Aorta (tissue), 5 donors: ENCODE data around the gene TMEM123. TPM values are rescaled to one million over a fixed set of nuclear protein-coding genes. Genes with fewer than 3 reads are reported as not detected.
"Not testable (repeated sequence)": the region's sequence is repeated elsewhere in the genome, so short reads cannot be mapped to it uniquely, and the experiment has no call there.

Source experiments
- ATAC-seq: fragments of 200-7000 bp; cut with Tn5 transposase; one replicate; pipeline ENCODE4 v1.9.1; 2022; ENCODE audit warnings: moderate library complexity; ENCODE audit not compliant: low FRiP score
- DNase-seq, 2 donors: peaks; one replicate each; pipeline ENCODE4 v3.0.0-alpha.2; 2020
- H3K27ac ChIP-seq, 2 donors: one replicate each; pipeline ENCODE4 v1.5.1; 2013; ENCODE audit warnings: low read length in 2 of 2, mild to moderate bottlenecking in 2 of 2, moderate library complexity in 2 of 2, control low read depth in 1 of 2, inconsistent platforms in 1 of 2, low read depth in 1 of 2
- H3K27me3 ChIP-seq, 2 donors: one replicate each; pipeline ENCODE4 v1.6.1; 2013; ENCODE audit warnings: control low read depth in 1 of 2, low read length in 1 of 2, mild to moderate bottlenecking in 1 of 2, moderate library complexity in 1 of 2; ENCODE audit not compliant: insufficient read depth in 2 of 2, control insufficient read depth in 1 of 2
- H3K36me3 ChIP-seq, 2 donors: one replicate each; pipeline ENCODE4 v1.6.1; 2013; ENCODE audit warnings: control low read depth in 1 of 2, low read length in 1 of 2, mild to moderate bottlenecking in 1 of 2; ENCODE audit not compliant: insufficient read depth in 2 of 2, control insufficient read depth in 1 of 2
- H3K4me1 ChIP-seq, 2 donors: one replicate each; pipeline ENCODE4 v1.6.1; 2013; ENCODE audit warnings: low read length in 2 of 2, control low read depth in 1 of 2, mild to moderate bottlenecking in 1 of 2, moderate library complexity in 1 of 2; ENCODE audit not compliant: insufficient read depth in 2 of 2, control insufficient read depth in 1 of 2
- H3K4me3 ChIP-seq, 2 donors: one replicate each; pipeline ENCODE4 v1.5.1; 2013; ENCODE audit warnings: low read length in 2 of 2, control low read depth in 1 of 2, mild to moderate bottlenecking in 1 of 2
- H3K9me3 ChIP-seq: one replicate; pipeline ENCODE4 v1.6.1; 2013; ENCODE audit warnings: mild to moderate bottlenecking, low read length; ENCODE audit not compliant: control insufficient read depth
- WGBS, 2 donors: extraction: QIAGEN DNeasy Blood & Tissue Kit; methylation state at CpG; one replicate each; pipeline ENCODE4 v1.1.7; 2013; 5-methylcytosine and 5-hydroxymethylcytosine counted together
- intact Hi-C, 2 donors: fragments of 100-400 bp; cut with DNase I; formaldehyde crosslinking; loops; one replicate each; pipeline versions ENCODE4 v1.14.2 to v1.15.0; 2022
- polyA plus RNA-seq, 2 donors: library from polyadenylated mRNA; stranded (reverse); fragments of 200-250 nt; gene quantifications; one replicate each; pipeline ENCODE4 v1.2.3, GENCODE V29; 2013
- total RNA-seq, 2 donors: library from RNA; stranded (reverse); fragmentation: NEBNext Ultra II Directional; extraction: Animal tissue kit (Norgen Biotek cat#: 25700); gene quantifications; one replicate each; pipeline ENCODE4 v1.2.1, GENCODE V29; 2021
- donor health status: healthy with polysubstance abuse.
- donor health status: Bipolar disorder and iron deficiency.
- donor health status: DM: no; HTN: no; CAD: no.
- donor health status: DM: no; HTN: no; CAD: no.
- donor health status: DM: yes; HTN: yes; CAD: no.

TMEM123 gene
- total and polyA plus RNA-seq, 4 donors, result 42.1 to 116 (median 79.2) TPM

GRCh38 chr11:102447941-102448868 lies 4.4 kb downstream of the TMEM123 start:
- WGBS, 2 donors, result 88% methylated on average over 2 of the region's 2 CpGs
- H3K9me3 ChIP-seq, result no peaks in the 10 kb centered on the region
- no peak for DNase-seq
- H3K27me3 ChIP-seq, result no peaks in the 10 kb centered on the region
- no peak for ATAC-seq
- intact Hi-C loops, result no loop called here
- H3K36me3 ChIP-seq, result no peaks in the 10 kb centered on the region
- no peaks in the 10 kb centered on the region for H3K4me1 ChIP-seq
- H3K27ac ChIP-seq, result no peak overlapping the region
- H3K4me3 ChIP-seq, result no peak overlapping the region

DNA sequence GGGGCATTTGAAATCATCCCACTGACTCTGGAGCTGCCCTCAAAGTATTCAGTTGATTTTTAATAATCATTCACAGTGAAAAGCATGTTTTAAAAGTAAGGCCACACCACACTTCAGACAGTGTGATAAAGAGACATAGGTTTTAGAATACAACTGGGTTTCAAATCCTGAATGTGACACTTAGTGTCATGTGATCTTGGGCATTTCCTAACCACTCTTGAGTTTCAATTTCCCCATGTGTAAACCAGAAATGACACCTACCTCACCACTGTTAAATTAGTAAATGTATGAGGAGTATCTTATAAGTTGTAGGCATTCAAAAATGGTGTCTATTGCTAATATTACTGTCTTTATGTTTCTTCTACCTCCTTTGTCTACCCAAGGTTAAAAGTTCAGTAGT lies 5.4 kb downstream of the TMEM123 start:
- ATAC-seq (no peak), DNase-seq (no peak)
- no peak overlapping the region for H3K27ac ChIP-seq
- no peaks in the 10 kb centered on the region for H3K9me3 ChIP-seq
- H3K4me3 ChIP-seq, result no peak overlapping the region
- H3K36me3 ChIP-seq, result no peaks in the 10 kb centered on the region
- H3K27me3 ChIP-seq, result no peaks in the 10 kb centered on the region
- H3K4me1 ChIP-seq, result no peaks in the 10 kb centered on the region
- intact Hi-C loops, result no loop called here

DNA sequence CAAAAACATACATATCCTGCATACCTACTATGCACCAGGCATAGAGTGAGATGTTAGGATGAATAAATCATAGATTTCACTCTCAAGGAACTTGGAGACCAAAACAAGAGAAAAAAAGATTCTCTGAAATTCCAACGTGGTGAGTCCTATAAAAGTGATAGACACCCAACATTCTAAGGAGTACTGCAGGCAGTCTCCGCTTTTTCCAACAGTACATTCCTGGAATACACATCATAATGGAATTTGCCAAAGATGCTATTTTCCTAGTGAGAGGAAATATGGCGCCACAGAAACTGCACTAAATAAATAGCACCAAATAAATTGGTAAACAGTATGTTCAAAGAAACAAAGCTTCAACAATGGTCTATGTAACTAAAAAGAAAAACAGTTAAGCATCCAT lies 6.0 kb downstream of the TMEM123 start:
- no peaks in the 10 kb centered on the region for H3K27me3 ChIP-seq
- intact Hi-C loops, result no loop called here
- no peaks in the 10 kb centered on the region for H3K4me1 ChIP-seq
- 49 to 58% methylated on average over 3 of the region's 3 CpGs for WGBS, 2 donors
- no peak overlapping the region for H3K27ac ChIP-seq
- no peaks in the 10 kb centered on the region for H3K9me3 ChIP-seq
- H3K36me3 ChIP-seq, result no peaks in the 10 kb centered on the region
- H3K4me3 ChIP-seq, result no peak overlapping the region
- DNase-seq, result no peak
- ATAC-seq, result no peak

DNA sequence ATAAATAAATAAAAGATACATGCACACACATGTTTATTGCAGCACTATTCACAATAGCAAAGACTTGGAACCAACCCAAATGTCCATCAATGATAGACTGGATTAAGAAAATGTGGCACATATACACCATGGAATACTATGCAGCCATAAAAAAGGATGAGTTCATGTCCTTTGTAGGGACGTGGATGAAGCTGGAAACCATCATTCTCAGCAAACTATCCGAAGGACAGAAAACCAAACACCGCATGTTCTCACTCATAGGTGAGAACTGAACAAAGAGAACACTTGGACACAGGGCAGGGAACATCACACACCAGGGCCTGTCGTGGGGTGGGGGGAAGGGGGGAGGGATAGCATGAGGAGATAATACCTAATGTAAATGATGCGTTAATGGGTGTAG lies 7.9 kb downstream of the TMEM123 start:
- ATAC-seq, DNase-seq, H3K4me1 ChIP-seq, H3K36me3 ChIP-seq, H3K4me3 ChIP-seq, H3K27ac ChIP-seq, H3K27me3 ChIP-seq, intact Hi-C loops, H3K9me3 ChIP-seq: not testable (repeated sequence)
- WGBS, 2 donors, result 98 to 99% methylated on average over 5 of the region's 5 CpGs

DNA sequence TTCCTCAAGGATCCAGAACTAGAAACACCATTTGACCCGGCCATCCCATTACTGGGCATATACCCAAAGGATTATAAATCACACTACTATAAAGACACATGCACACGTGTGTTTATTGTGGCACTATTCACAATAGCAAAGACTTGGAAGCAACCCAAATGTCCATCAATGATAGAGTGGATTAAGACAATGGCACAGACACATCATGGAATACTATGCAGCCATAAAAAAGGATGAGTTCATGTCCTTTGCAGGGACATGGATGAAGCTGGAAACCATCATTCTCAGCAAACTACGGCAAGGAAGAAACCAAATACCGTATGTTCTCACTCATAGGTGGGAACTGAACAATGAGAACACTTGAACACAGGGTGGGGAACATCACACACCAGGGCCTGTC lies 8.4 kb downstream of the TMEM123 start:
- H3K27me3 ChIP-seq, H3K4me1 ChIP-seq, intact Hi-C loops, H3K9me3 ChIP-seq, H3K4me3 ChIP-seq, H3K36me3 ChIP-seq, H3K27ac ChIP-seq, DNase-seq, ATAC-seq: not testable (repeated sequence)
- 83 to 85% methylated on average over 4 of the region's 4 CpGs for WGBS, 2 donors

DNA sequence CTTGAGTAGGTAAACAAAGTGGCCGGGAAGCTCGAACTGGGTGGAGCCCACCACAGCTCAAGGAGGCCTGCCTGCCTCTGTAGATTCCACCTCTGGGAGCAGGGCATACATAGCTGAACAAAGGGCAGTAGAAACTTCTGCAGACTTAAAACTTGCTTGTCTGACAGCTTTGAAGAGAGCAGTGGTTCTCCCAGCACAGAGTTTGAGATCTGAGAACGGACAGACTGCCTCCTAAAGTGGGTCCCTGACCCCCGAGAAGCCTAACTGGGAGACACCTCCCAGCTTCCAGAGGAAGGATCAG lies 13.6 kb downstream of the TMEM123 start:
- H3K27me3 ChIP-seq, H3K27ac ChIP-seq, H3K9me3 ChIP-seq, DNase-seq, ATAC-seq, H3K4me1 ChIP-seq, H3K4me3 ChIP-seq, intact Hi-C loops, H3K36me3 ChIP-seq: not testable (repeated sequence)
- 60 to 65% methylated on average over 4 of the region's 4 CpGs for WGBS, 2 donors

GRCh38 chr11:102438311-102439062 lies 14.1 kb downstream of the TMEM123 start:
- no peaks in the 10 kb centered on the region for H3K4me1 ChIP-seq
- intact Hi-C loops, result no loop called here
- no peaks in the 10 kb centered on the region for H3K27me3 ChIP-seq
- no peaks in the 10 kb centered on the region for H3K36me3 ChIP-seq
- ATAC-seq (no peak), DNase-seq (peak in 1 of 2 donors; percentile 62)
- no peak overlapping the region for H3K27ac ChIP-seq
- whole genome bisulfite sequencing, 2 donors, result 85 to 87% methylated on average over 18 of the region's 18 CpGs
- no peaks in the 10 kb centered on the region for H3K9me3 ChIP-seq
- no peak overlapping the region for H3K4me3 ChIP-seq

DNA sequence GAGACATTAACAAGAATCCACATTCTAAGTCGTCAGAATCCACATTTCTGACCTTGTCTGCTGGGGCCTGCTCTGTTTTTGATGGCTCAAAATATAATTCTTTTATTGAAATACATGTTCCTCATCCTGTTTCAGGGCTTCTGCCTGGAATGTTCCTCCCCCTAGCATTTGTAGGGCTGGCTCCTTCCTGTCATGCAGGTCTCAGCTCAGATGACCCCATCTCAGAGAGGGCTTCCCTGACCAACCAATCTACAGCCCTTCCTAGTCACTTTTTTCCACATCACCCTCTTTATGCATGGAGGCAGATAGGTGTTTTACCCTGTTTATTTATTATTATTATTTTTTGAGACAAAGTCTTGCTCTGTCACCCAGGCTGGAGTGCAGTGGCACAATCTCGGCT lies 14.8 kb downstream of the TMEM123 start:
- Histone ChIP-seq H3K36me3 (no peaks in the 10 kb centered on the region), H3K4me1 (no peaks in the 10 kb centered on the region), H3K27me3 (no peaks in the 10 kb centered on the region), H3K27ac (no peak overlapping the region), H3K9me3 (no peaks in the 10 kb centered on the region), H3K4me3 (no peak overlapping the region)
- 50 to 60% methylated on average over 2 of the region's 2 CpGs for whole genome bisulfite sequencing, 2 donors
- DNase-seq (no peak), ATAC-seq (no peak)
- intact Hi-C loops, result no loop called here

DNA sequence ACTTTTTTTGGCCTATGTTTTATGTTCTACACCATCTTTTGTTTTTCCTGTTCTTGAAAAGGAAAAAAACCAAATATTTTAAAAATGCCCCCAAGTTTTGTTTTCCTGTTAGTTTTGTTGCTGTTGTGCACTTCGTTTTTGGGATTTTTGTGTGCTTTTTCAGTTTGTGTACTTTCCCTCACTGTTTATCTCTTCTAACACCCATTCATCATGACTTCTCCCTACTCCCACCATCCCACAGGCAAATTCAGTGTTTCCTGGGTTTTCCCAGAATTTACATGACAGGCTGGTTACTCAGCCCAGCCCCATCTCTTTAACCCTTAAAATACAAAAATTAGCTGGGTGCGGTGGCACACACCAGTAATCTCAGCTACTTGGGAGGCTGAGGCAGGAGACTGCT lies 15.6 kb downstream of the TMEM123 start:
- Histone ChIP-seq H3K27me3 (no peaks in the 10 kb centered on the region), H3K36me3 (no peaks in the 10 kb centered on the region), H3K4me3 (no peak overlapping the region), H3K27ac (no peak overlapping the region), H3K4me1 (no peaks in the 10 kb centered on the region), H3K9me3 (no peaks in the 10 kb centered on the region)
- intact Hi-C loops, result no loop called here
- no peak for DNase-seq
- 83 to 88% methylated on average over 2 of the region's 2 CpGs for WGBS, 2 donors
- no peak for ATAC-seq
